GM19023 (cell line): ENCODE data around the gene SETD2.

Source experiments
- ATAC-seq: cut with Tn5 transposase; IDR thresholded peaks from one replicate; pipeline ENCODE4 v1.9.1; 2021; ENCODE audit warnings: mild to moderate bottlenecking, moderate library complexity; ENCODE audit not compliant: unreplicated experiment

The SETD2 gene

DNA sequence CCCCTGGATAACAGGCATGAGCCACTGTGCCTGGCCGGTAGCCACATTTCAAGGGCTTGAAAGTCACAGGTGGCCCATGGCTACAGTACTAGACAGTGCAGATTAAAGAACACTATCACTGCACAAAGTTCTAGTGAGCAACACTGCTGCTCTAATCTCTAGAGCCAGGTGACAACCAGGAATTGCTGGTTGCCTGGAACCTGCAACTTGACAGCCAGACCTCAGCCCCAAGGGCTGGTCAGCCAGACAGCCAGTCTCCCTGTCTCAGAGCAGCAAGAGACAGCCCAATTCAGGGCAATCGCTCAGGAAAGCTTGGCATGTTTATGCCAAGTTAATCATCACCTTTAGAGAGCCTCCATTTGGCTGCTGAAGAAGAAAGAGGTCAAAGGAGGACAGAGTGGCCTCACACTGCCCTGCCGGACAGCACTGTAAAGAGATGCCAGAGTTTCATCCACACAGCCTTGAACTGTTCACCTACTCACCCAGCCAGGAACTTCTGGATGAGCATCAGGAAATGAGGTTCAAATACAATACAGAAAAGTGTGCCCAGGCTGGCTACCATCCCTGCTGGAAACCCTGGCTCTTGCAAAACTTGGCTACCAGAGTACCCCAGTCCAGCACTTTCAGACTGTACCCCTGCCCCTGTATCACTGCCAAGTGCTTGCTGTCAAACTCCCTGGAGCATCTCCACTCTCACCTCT lies 193.4 kb downstream of the SETD2 start:
- ATAC-seq: no peak

DNA sequence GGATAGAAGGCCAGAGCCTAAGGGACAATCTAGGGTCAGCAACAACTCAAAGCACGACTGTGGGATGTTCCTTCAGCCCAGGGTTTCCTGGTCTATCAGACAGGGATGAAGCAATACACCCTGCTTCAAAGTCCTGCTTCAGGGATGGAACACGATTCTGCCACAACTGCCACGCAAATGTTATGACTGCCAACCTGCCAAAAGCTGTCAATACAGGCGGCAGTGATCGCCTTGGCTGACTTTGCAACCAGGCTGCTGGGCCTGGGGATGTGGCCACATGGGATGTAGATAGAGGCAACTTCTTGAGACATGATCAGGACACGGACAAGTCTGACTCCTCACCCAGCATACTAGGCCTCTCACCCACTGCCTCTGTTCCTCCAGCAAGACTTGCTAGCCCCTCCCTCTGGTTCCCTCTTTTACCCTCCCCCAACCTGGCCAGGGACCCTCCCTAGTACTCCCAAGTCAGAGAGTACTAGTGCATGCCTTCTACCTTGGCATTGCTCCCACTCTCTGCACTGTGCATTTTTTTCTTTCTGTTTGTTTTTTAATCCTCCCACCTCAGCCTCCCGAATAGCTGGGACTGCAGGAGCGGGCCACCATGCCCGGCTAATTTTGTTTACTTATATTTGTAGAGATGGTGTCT lies 195.0 kb downstream of the SETD2 start:
- no peak for ATAC-seq

DNA sequence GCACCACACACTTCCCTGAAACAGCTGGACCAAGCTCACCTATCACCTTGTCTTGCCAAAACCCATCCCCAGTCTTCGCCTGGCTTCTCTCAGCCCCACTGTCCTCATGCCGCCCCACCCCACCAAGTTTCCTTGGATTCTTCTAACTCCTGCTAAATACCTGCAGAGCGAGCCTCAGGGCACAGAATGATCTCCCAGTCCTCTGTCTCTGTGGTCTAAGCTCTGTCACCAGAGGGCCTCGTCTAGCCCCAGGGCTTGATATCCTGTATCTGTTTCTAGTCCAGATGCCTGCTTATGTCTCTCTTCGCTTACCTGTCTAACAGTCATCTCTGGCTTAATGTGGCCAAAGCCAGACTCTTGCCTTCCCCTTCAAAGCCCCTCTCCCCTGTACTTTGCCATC lies 197.1 kb downstream of the SETD2 start:
- ATAC-seq: no peak
